ENCODE results near the gene TNNC1. TPM values are rescaled to one million over a fixed set of nuclear protein-coding genes. Genes with fewer than 3 reads are reported as not detected.

The TNNC1 gene
- total RNA-seq, 1 donor from 2014 or later, result 0.13 TPM

- DNase-seq (ENCODE audit: low read depth in 2 of 2), result no peak
Measured at GRCh38 chr3:52432225-52432624, 21.6 kb downstream of the TNNC1 start.

- peak in 1 of 2 donors; percentile 34 for DNase-seq (ENCODE audit: low read depth in 2 of 2)
Measured at GRCh38 chr3:52431459-52432223, 22.2 kb downstream of the TNNC1 start.

- no peak for DNase-seq (ENCODE audit: low read depth in 2 of 2)
Measured at GRCh38 chr3:52430416-52430810, 23.4 kb downstream of the TNNC1 start.

- peak; percentile 87 to 100 for DNase-seq (ENCODE audit: low read depth in 2 of 2)
Measured at GRCh38 chr3:52429779-52430415, 23.9 kb downstream of the TNNC1 start.

- DNase-seq (ENCODE audit: low read depth in 2 of 2), result no peak
Measured at GRCh38 chr3:52429031-52429430, 24.8 kb downstream of the TNNC1 start.

- DNase-seq (ENCODE audit: low read depth in 2 of 2), result peak; percentile 71 to 91
Measured at GRCh38 chr3:52428151-52429005, 25.5 kb downstream of the TNNC1 start.

GRCh38 chr3:52423173-52423572, 30.7 kb downstream of the TNNC1 start:
- no peak for DNase-seq (ENCODE audit: low read depth in 2 of 2)

GRCh38 chr3:52422669-52423068, 31.2 kb downstream of the TNNC1 start:
- DNase-seq (ENCODE audit: low read depth in 2 of 2), result no peak

- no peak for DNase-seq (ENCODE audit: low read depth in 2 of 2)
Measured at GRCh38 chr3:52420388-52420787, 33.5 kb downstream of the TNNC1 start.

- DNase-seq (ENCODE audit: low read depth in 2 of 2), result no peak
Measured at GRCh38 chr3:52415800-52416199, 38.0 kb downstream of the TNNC1 start.

- no peak for DNase-seq (ENCODE audit: low read depth in 2 of 2)
Measured at GRCh38 chr3:52408466-52408865, 45.4 kb downstream of the TNNC1 start.

- no peak for DNase-seq (ENCODE audit: low read depth in 2 of 2)
Measured at GRCh38 chr3:52407779-52408178, 46.1 kb downstream of the TNNC1 start.

- no peak for DNase-seq (ENCODE audit: low read depth in 2 of 2)
Measured at GRCh38 chr3:52406791-52407510, 46.9 kb downstream of the TNNC1 start.

- DNase-seq (ENCODE audit: low read depth in 2 of 2), result no peak
Measured at GRCh38 chr3:52406231-52406661, 47.6 kb downstream of the TNNC1 start.

GRCh38 chr3:52405601-52406110, 48.2 kb downstream of the TNNC1 start:
- DNase-seq (ENCODE audit: low read depth in 2 of 2), result no peak

- no peak for DNase-seq (ENCODE audit: low read depth in 2 of 2)
Measured at GRCh38 chr3:52405066-52405465, 48.8 kb downstream of the TNNC1 start.

GRCh38 chr3:52404391-52404790, 49.5 kb downstream of the TNNC1 start:
- DNase-seq (ENCODE audit: low read depth in 2 of 2), result no peak

- no peak for DNase-seq (ENCODE audit: low read depth in 2 of 2)
Measured at GRCh38 chr3:52403955-52404354, 49.9 kb downstream of the TNNC1 start.

GRCh38 chr3:52403271-52403841, 50.5 kb downstream of the TNNC1 start:
- no peak for DNase-seq (ENCODE audit: low read depth in 2 of 2)

- DNase-seq (ENCODE audit: low read depth in 2 of 2), result no peak
Measured at GRCh38 chr3:52402706-52403270, 51.1 kb downstream of the TNNC1 start.

GRCh38 chr3:52402101-52402521, 51.7 kb downstream of the TNNC1 start:
- DNase-seq (ENCODE audit: low read depth in 2 of 2), result no peak

All from dermis microvascular lymphatic vessel endothelial cell (primary cell).